K562 (cell line): Measurements from ENCODE around the gene MAP2K6. TPM values are rescaled to one million over a fixed set of nuclear protein-coding genes. Genes with fewer than 3 reads are reported as not detected.

Experiments
- ATAC-seq: fragments of 200-7000 bp; cut with Tn5 transposase; 3 replicates; pipeline ENCODE4 v1.9.1; 2020; ENCODE audit warnings: moderate library complexity
- BruUV-seq: library from RNA; stranded (reverse); fragments of 400-500 nt; replicated peaks from 2 replicates; lab custom pipeline; 2021; lab: Mats Ljungman, UMichigan
- CTCF ChIA-PET: fragments of 300-600 bp; formaldehyde crosslinking; extraction: SDS; loops from one replicate; lab custom pipeline; 2021; ENCODE audit warnings: low intra/inter-chr PET ratio; lab: Yijun Ruan, JAX
- POLR2A ChIA-PET: fragments of 300-600, 350-650 bp; sonication (Branson Sonifier 250); formaldehyde crosslinking; extraction: SDS; loops from one replicate; lab custom pipeline; 2021; ENCODE audit warnings: antibody characterized with exemption, inconsistent platforms; lab: Yijun Ruan, JAX
- DNase-seq, 4 experiments: peaks; one replicate each; pipeline versions ENCODE4 v3.0.0 to v3.0.0-alpha.2; 2011 to 2018; ENCODE audit warnings: low spot score in 3 of 4, mixed read lengths in 3 of 4; ENCODE audit errors: extremely low read depth in 1 of 4
- FAIRE-seq: peaks from 2 replicates; lab custom pipeline; 2011; peaks lifted over from hg19 to GRCh38; lab: Jason Lieb, UNC
- H2AFZ ChIP-seq: 2 replicates; pipeline ENCODE4 v1.6.0; 2011; ENCODE audit warnings: low read depth, low read length, control low read depth, inconsistent platforms
- H3K27ac ChIP-seq: fragments of 200-600 bp; 3 replicates; pipeline ENCODE4 v1.8.0; 2011; ENCODE audit warnings: low read depth, mild to moderate bottlenecking, control low read depth, inconsistent platforms, low read length, moderate library complexity, mixed read lengths; ENCODE audit errors: extremely low read depth
- H3K27me3 ChIP-seq, 2 experiments: fragments of 300-600 bp in 1 of 2; 2 replicates in 1 of 2; 3 replicates in 1 of 2; pipeline versions ENCODE4 v1.6.0 to v1.8.0; 2011; ENCODE audit warnings: inconsistent platforms in 2 of 2, low read length in 2 of 2, mild to moderate bottlenecking in 1 of 2, mixed read lengths in 1 of 2, moderate library complexity in 1 of 2; ENCODE audit not compliant: control insufficient read depth in 2 of 2, insufficient read depth in 2 of 2
- H3K36me3 ChIP-seq: fragments of 300-600 bp; 3 replicates; pipeline ENCODE4 v1.8.0; 2011; ENCODE audit warnings: mild to moderate bottlenecking, low read length, inconsistent platforms; ENCODE audit not compliant: control insufficient read depth, insufficient read depth
- H3K4me1 ChIP-seq, 2 experiments: fragments of 200-600 bp in 1 of 2; replicated peaks in 1 of 2; 2 replicates in 1 of 2; 3 replicates in 1 of 2; pipeline versions ENCODE4 v1.5.1 to v1.8.0; 2011; ENCODE audit warnings: inconsistent platforms in 2 of 2, low read length in 2 of 2, mild to moderate bottlenecking in 1 of 2, mixed read lengths in 1 of 2, moderate library complexity in 1 of 2; ENCODE audit not compliant: control insufficient read depth in 2 of 2, insufficient read depth in 2 of 2
- H3K4me2 ChIP-seq: 2 replicates; pipeline ENCODE4 v1.6.1; 2011; ENCODE audit warnings: low read length, control low read depth, inconsistent platforms, mixed read lengths; ENCODE audit not compliant: insufficient read depth
- H3K4me3 ChIP-seq: fragments of 200-600 bp; sonication (generic), shearing (Covaris generic); 2 replicates; pipeline ENCODE4 v1.5.1; 2016; ENCODE audit warnings: control low read depth, inconsistent platforms
- H3K79me2 ChIP-seq: fragments of 200-600 bp; 3 replicates; pipeline ENCODE4 v1.8.0; 2011; ENCODE audit warnings: low read length, inconsistent platforms; ENCODE audit not compliant: control insufficient read depth, insufficient read depth
- H3K9ac ChIP-seq, 2 experiments: 2 replicates each; pipeline versions ENCODE4 v1.6.0 to v1.6.1; 2011; ENCODE audit warnings: low read depth in 2 of 2, low read length in 2 of 2, control low read depth in 1 of 2, inconsistent platforms in 1 of 2, mild to moderate bottlenecking in 1 of 2, mixed read lengths in 1 of 2; ENCODE audit not compliant: insufficient read depth in 1 of 2
- H3K9me1 ChIP-seq: one replicate; pipeline ENCODE4 v1.6.0; 2011; ENCODE audit warnings: inconsistent platforms, mild to moderate bottlenecking, low read length, moderate library complexity; ENCODE audit not compliant: control insufficient read depth, insufficient read depth
- H3K9me3 ChIP-seq: replicated peaks from 2 replicates; pipeline ENCODE4 v1.5.1; 2011; ENCODE audit warnings: low read depth, low read length, inconsistent platforms; ENCODE audit not compliant: control insufficient read depth, insufficient read depth
- H4K20me1 ChIP-seq: replicated peaks from 2 replicates; pipeline ENCODE4 v1.6.1; 2011; ENCODE audit warnings: low read length, inconsistent platforms, mixed read lengths; ENCODE audit not compliant: control insufficient read depth, insufficient read depth
- CBFA2T3 ChIP-seq: fragments of 450-650 bp; IDR thresholded peaks from 2 replicates; pipeline ENCODE4 v1.6.1; 2017
- CC2D1A ChIP-seq: fragments of 450-650 bp; IDR thresholded peaks from 2 replicates; pipeline ENCODE4 v1.6.1; 2017; ENCODE audit warnings: mild to moderate bottlenecking
- CREBBP ChIP-seq: IDR thresholded peaks from one replicate; pipeline ENCODE4 v1.6.1; 2012; ENCODE audit warnings: low read depth, mild to moderate bottlenecking, control low read depth, inconsistent platforms, low read length
- E2F8 ChIP-seq: fragments of 450-650 bp; IDR thresholded peaks from 2 replicates; pipeline ENCODE4 v1.7.1; 2018; ENCODE audit warnings: mild to moderate bottlenecking, low read depth; ENCODE audit not compliant: partially characterized antibody
- FOXM1 ChIP-seq, 2 experiments: fragments of 450-650 bp in 1 of 2; sonication (generic) in 1 of 2; formaldehyde crosslinking in 1 of 2; IDR thresholded peaks; 2 replicates each; pipeline versions ENCODE4 v1.6.1 to v1.9.0; 2017 to 2022; ENCODE audit warnings: low read depth in 2 of 2, mild to moderate bottlenecking in 2 of 2, missing genetic modification reagents in 1 of 2, moderate library complexity in 1 of 2
- GTF2B ChIP-seq: IDR thresholded peaks from 2 replicates; pipeline ENCODE4 v1.6.1; 2011; ENCODE audit not compliant: insufficient read length; ENCODE audit errors: extremely low read depth
- HLTF ChIP-seq: fragments of 450-650 bp; IDR thresholded peaks from 2 replicates; pipeline ENCODE4 v1.6.1; 2016
- HSF4 ChIP-seq: fragments of 250-450 bp; sonication (Bioruptor Pico); IDR thresholded peaks from 2 replicates; pipeline ENCODE4 v2.1.2; 2022; ENCODE audit warnings: mild to moderate bottlenecking, moderate library complexity, borderline replicate concordance
- MBD2 ChIP-seq: sonication (generic); IDR thresholded peaks from 2 replicates; pipeline ENCODE4 v1.6.1; 2016; ENCODE audit warnings: low read depth, borderline replicate concordance
- MLLT1 ChIP-seq, 2 experiments: fragments of 450-650 bp; IDR thresholded peaks; 2 replicates each; pipeline ENCODE4 v1.6.1; 2016
- NCOA1 ChIP-seq: fragments of 450-650 bp; IDR thresholded peaks from 2 replicates; pipeline ENCODE4 v1.6.1; 2016; ENCODE audit warnings: low read depth
- PML ChIP-seq: IDR thresholded peaks from 2 replicates; pipeline ENCODE4 v1.6.1; 2012; ENCODE audit warnings: low read length, inconsistent platforms
- PREB ChIP-seq: sonication (generic); formaldehyde crosslinking; IDR thresholded peaks from 2 replicates; pipeline ENCODE4 v1.8.1; 2023; ENCODE audit warnings: mild to moderate bottlenecking, missing genetic modification reagents
- RBM25 ChIP-seq: fragments of 200-400 bp; formaldehyde crosslinking; IDR thresholded peaks from 2 replicates; pipeline ENCODE4 v1.6.1; 2018; ENCODE audit warnings: low read length, low read depth, moderate library complexity; ENCODE audit not compliant: severe bottlenecking
- U2AF1 ChIP-seq: fragments of 200-400 bp; formaldehyde crosslinking; optimal IDR thresholded peaks from 2 replicates; pipeline ENCODE3; 2017; ENCODE audit warnings: mild to moderate bottlenecking, low read depth, low read length, moderate library complexity
- USF2 ChIP-seq: sonication (generic); formaldehyde crosslinking; IDR thresholded peaks from 2 replicates; pipeline ENCODE4 v1.5.0; 2020; ENCODE audit warnings: missing genetic modification reagents
- ZNF324 ChIP-seq: fragments of 250-450 bp; sonication (Bioruptor Pico); IDR thresholded peaks from 2 replicates; pipeline ENCODE4 v1.4.0; 2020; ENCODE audit warnings: mild to moderate bottlenecking
- WGBS: fragments of 100-300 bp; shearing (Covaris generic); methylation state at CpG from one replicate; pipeline ENCODE4 v1.1.6; 2016; ENCODE audit warnings: low coverage, mixed read lengths; ENCODE audit not compliant: insufficient coverage; ENCODE audit errors: missing lambda C conversion rate; 5-methylcytosine and 5-hydroxymethylcytosine counted together
- in situ Hi-C: fragments of 300-500 bp; cut with MboI; formaldehyde crosslinking; loops from 4 replicates; pipeline ENCODE4 v1.15.0; 2018; ENCODE audit warnings: inconsistent platforms, mixed read lengths
- intact Hi-C: fragments of 100-400 bp; cut with micrococcal nuclease; formaldehyde crosslinking; loops from 2 replicates; pipeline ENCODE4 v1.14.2; 2022
- polyA plus RNA-seq, 8 experiments: library from polyadenylated mRNA; depleted of rRNA in 4 of 8; stranded (reverse) in 5 of 8; unstranded in 3 of 8; fragments of >200 nt; fragmentation: Nextera tagmentation in 2 of 8; fragmentation: Illumina TruSeq in 1 of 8; extraction: Ambion mirVana in 2 of 8; extraction: Trizol in 1 of 8; gene quantifications; 2 replicates each; pipeline versions ENCODE4 v1.2.1 to v1.2.3, GENCODE V29; 2011 to 2014; ENCODE audit warnings: inconsistent platforms in 1 of 8, missing spikeins in 1 of 8
- total RNA-seq, 7 experiments: library from RNA; depleted of rRNA in 6 of 7; stranded (reverse); fragments of >200 nt in 6 of 7; fragmentation: Illumina TruSeq in 2 of 7; extraction: Trizol in 2 of 7; gene quantifications; 2 replicates each; pipeline versions ENCODE4 v1.2.1 to v1.2.3, GENCODE V29; 2011 to 2021; ENCODE audit warnings: low replicate concordance in 1 of 7

The MAP2K6 gene
- total and polyA plus RNA-seq, 9 of the 15 experiments (the other 6 are each of a cell fraction or from before 2014, with no cell fraction given) = 0.07 to 0.13 TPM; not detected in 7

GRCh38 chr17:69441179-69441578 lies 26.7 kb downstream of the MAP2K6 start:
- FAIRE-seq = no peak
- Histone ChIP-seq H3K9me3 (no peaks in the 10 kb centered on the region), H4K20me1 (no peaks in the 10 kb centered on the region), H3K4me2 (no peak overlapping the region), H3K27ac (no peak overlapping the region), H3K9me1 (no peaks in the 10 kb centered on the region), H2AFZ (no peak overlapping the region), H3K4me3 (no peak overlapping the region), H3K27me3 (no peaks in the 10 kb centered on the region), H3K36me3 (no peaks in the 10 kb centered on the region), H3K4me1 (no peaks in the 10 kb centered on the region), H3K9ac (no peak overlapping the region), H3K79me2 (no peaks in the 10 kb centered on the region)
- ChIA-PET CTCF (no interaction called here), POLR2A (no interaction called here)
- in situ Hi-C loops = no loop called here
- BruUV-seq = no TSS peak
- ATAC-seq = no peak
- intact Hi-C loops = no loop called here
- WGBS = 0% methylated on average over 2 of the region's 2 CpGs
- no peak for DNase-seq
- no peak for TF ChIP-seq CBFA2T3
- TF ChIP-seq PREB (CRISPR knock-in tag) = no peak
- no peak for TF ChIP-seq FOXM1 (IDR thresholded peaks at IDR 0.05; ENCODE audit: low read depth)
- no peak for TF ChIP-seq FOXM1 (CRISPR knock-in tag; IDR thresholded peaks at IDR 0.05; ENCODE audit: low read depth)
- TF ChIP-seq U2AF1 = no peak
- no peak for TF ChIP-seq E2F8
- no peak for TF ChIP-seq CC2D1A
- TF ChIP-seq MBD2 = no peak
- no peak for TF ChIP-seq NCOA1
- TF ChIP-seq GTF2B = no peak
- no peak for TF ChIP-seq HLTF
- TF ChIP-seq PML = no peak
- no peak for TF ChIP-seq ZNF324
- TF ChIP-seq CREBBP = no peak
- TF ChIP-seq MLLT1 (IDR thresholded peaks at IDR 0.05) = no peak
- no peak for TF ChIP-seq HSF4 (CRISPR knock-in tag)
- TF ChIP-seq RBM25 = no peak
- TF ChIP-seq USF2 (CRISPR knock-in tag) = no peak
